Keratinocyte (primary cell): Measurements from ENCODE around the gene B9D2. TPM values are rescaled to one million over a fixed set of nuclear protein-coding genes. Genes with fewer than 3 reads are reported as not detected.

ENCODE experiments used
- DNase-seq: peaks from one replicate; pipeline ENCODE4 v3.0.0-alpha.2; 2011; ENCODE audit warnings: low read depth, missing footprints, low spot score
- FAIRE-seq: peaks from 2 replicates; lab custom pipeline; 2011; peaks lifted over from hg19 to GRCh38; lab: Jason Lieb, UNC
- H2AFZ ChIP-seq: 2 replicates; pipeline ENCODE4 v1.6.0; 2012; ENCODE audit warnings: low read length, control low read depth, inconsistent platforms; ENCODE audit not compliant: control insufficient read depth
- H3K27ac ChIP-seq: 2 replicates; pipeline ENCODE4 v1.5.1; 2011; ENCODE audit warnings: low read length; ENCODE audit not compliant: control insufficient read depth, insufficient read depth
- H3K27me3 ChIP-seq: 3 replicates; pipeline ENCODE4 v1.6.0; 2011; ENCODE audit warnings: low read length; ENCODE audit not compliant: control insufficient read depth, insufficient read depth; ENCODE audit errors: extremely low read depth
- H3K36me3 ChIP-seq, 2 experiments: 2 replicates in 1 of 2; 3 replicates in 1 of 2; pipeline ENCODE4 v1.5.1; 2011; ENCODE audit warnings: low read length in 2 of 2, mild to moderate bottlenecking in 1 of 2; ENCODE audit not compliant: control insufficient read depth in 2 of 2, insufficient read depth in 2 of 2; ENCODE audit errors: extremely low read depth in 1 of 2
- H3K4me1 ChIP-seq: 3 replicates; pipeline ENCODE4 v1.5.1; 2011; ENCODE audit warnings: low read length; ENCODE audit not compliant: control insufficient read depth, insufficient read depth; ENCODE audit errors: extremely low read depth
- H3K4me2 ChIP-seq: 3 replicates; pipeline ENCODE4 v1.6.0; 2011; ENCODE audit warnings: low read depth, low read length; ENCODE audit not compliant: control insufficient read depth, insufficient read depth; ENCODE audit errors: extremely low read depth
- H3K4me3 ChIP-seq, 3 experiments: fragments of 200-600 bp in 1 of 3; sonication (generic) in 1 of 3; 2 replicates in 2 of 3; 3 replicates in 1 of 3; pipeline ENCODE4 v1.5.1; 2011 to 2016; ENCODE audit warnings: low read length in 3 of 3, mild to moderate bottlenecking in 3 of 3, control low read depth in 2 of 3, inconsistent platforms in 1 of 3, low read depth in 1 of 3, mixed read lengths in 1 of 3, mixed run types in 1 of 3, moderate library complexity in 1 of 3; ENCODE audit not compliant: control insufficient read depth in 2 of 3, insufficient read depth in 2 of 3; ENCODE audit errors: extremely low read depth in 1 of 3
- H3K79me2 ChIP-seq: 2 replicates; pipeline ENCODE4 v1.6.0; 2012; ENCODE audit warnings: low read length; ENCODE audit not compliant: control insufficient read depth, insufficient read depth
- H3K9ac ChIP-seq: 3 replicates; pipeline ENCODE4 v1.6.0; 2011; ENCODE audit warnings: low read length; ENCODE audit not compliant: control insufficient read depth, insufficient read depth; ENCODE audit errors: extremely low read depth
- H3K9me1 ChIP-seq: 3 replicates; pipeline ENCODE4 v1.6.0; 2011; ENCODE audit warnings: low read length; ENCODE audit not compliant: control insufficient read depth, insufficient read depth; ENCODE audit errors: extremely low read depth
- H3K9me3 ChIP-seq: 2 replicates; pipeline ENCODE4 v1.5.1; 2012; ENCODE audit warnings: low read depth, low read length; ENCODE audit not compliant: control insufficient read depth
- H4K20me1 ChIP-seq: 3 replicates; pipeline ENCODE4 v1.6.0; 2011; ENCODE audit warnings: low read length; ENCODE audit not compliant: control insufficient read depth, insufficient read depth; ENCODE audit errors: extremely low read depth
- EZH2 ChIP-seq: IDR thresholded peaks from one replicate; pipeline ENCODE4 v1.6.1; 2012; ENCODE audit warnings: inconsistent platforms, mild to moderate bottlenecking, low read length, moderate library complexity
- dilution Hi-C: fragments of 300-500 bp; cut with MboI; formaldehyde crosslinking; loops from one replicate; pipeline ENCODE4 v1.7.0; 2020; ENCODE audit warnings: low sequenced_read_pairs; ENCODE audit not compliant: extremely low pct_ligation_motif_present
- polyA plus RNA-seq, 5 experiments: library from polyadenylated mRNA; depleted of rRNA in 3 of 5; stranded (reverse) in 3 of 5; stranded (forward) in 1 of 5; unstranded in 1 of 5; fragments of >200 nt; gene quantifications; 1 replicate in 1 of 5; 2 replicates in 3 of 5; 3 replicates in 1 of 5; pipeline versions ENCODE4 v1.2.1 to v1.2.3, GENCODE V29; 2011 to 2012; ENCODE audit warnings: missing spikeins in 2 of 5, low read depth in 1 of 5, low replicate concordance in 1 of 5
- TF ChIP-seq, protein P1 (sequence below), 3 experiments: IDR thresholded peaks in 1 of 3; conservative IDR thresholded peaks in 1 of 3; optimal IDR thresholded peaks in 1 of 3; 2 replicates in 2 of 3; 3 replicates in 1 of 3; pipeline versions ENCODE3 to v1.5.1; 2011; ENCODE audit warnings: low read length in 3 of 3, mild to moderate bottlenecking in 3 of 3, moderate library complexity in 2 of 3, control low read depth in 1 of 3, inconsistent platforms in 1 of 3; ENCODE audit not compliant: insufficient read depth in 2 of 3; ENCODE audit errors: extremely low read depth in 1 of 3

B9D2 gene
- polyA plus RNA-seq, 1 donor (not counting 4 experiments of a cell fraction or from before 2014, with no cell fraction given) = 2.8 TPM

DNA sequence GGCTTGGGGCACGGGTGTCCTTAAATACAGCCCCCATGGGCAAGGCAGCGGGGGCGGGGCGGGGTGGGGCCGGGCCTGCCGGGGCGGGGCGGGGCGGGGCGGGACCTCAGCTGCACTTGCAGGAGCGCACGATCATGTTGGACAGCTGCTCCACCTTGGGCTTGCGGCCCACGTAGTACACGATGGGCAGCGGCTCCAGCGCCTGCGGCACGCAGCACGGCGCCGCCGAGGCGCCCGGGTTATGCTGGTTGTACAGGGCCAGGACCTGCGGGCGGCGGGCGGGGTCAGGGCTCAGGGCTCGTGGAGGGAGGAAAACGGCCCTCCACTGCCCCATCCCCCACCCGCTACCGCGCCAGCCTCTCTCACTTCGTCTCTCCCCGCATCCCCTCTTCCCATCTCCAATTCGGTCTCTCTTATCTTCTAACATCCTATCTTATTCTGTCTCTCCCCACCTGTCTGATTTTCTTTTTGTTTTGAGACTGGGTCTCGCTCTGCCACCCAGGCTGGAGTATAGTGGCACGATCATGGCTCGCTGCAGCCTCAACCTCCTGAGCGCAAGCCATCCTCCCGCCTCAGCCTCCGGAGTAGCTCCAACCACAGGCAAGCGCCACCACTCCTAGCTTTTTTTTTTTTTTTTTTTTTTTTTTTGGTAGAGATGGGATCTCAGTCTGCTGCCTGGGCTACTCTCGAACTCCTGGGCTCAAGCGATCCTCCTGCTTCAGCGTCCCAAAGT is 32.8 kb downstream of the B9D2 start:
- peaks cover 12 to 14% of the 10 kb centered on the region in 2 experiments for H3K36me3 ChIP-seq
- H3K4me3 ChIP-seq = no peak overlapping the region
- no peak for FAIRE-seq
- no peak overlapping the region for H3K27ac ChIP-seq
- no peak for DNase-seq
- H3K4me2 ChIP-seq = no peak overlapping the region
- H3K27me3 ChIP-seq = no peaks in the 10 kb centered on the region
- H3K9me3 ChIP-seq = no peaks in the 10 kb centered on the region
- H2AFZ ChIP-seq = no peak overlapping the region
- H3K9me1 ChIP-seq = no peaks in the 10 kb centered on the region
- H3K9ac ChIP-seq = no peak overlapping the region
- TF ChIP-seq, protein P1, sequence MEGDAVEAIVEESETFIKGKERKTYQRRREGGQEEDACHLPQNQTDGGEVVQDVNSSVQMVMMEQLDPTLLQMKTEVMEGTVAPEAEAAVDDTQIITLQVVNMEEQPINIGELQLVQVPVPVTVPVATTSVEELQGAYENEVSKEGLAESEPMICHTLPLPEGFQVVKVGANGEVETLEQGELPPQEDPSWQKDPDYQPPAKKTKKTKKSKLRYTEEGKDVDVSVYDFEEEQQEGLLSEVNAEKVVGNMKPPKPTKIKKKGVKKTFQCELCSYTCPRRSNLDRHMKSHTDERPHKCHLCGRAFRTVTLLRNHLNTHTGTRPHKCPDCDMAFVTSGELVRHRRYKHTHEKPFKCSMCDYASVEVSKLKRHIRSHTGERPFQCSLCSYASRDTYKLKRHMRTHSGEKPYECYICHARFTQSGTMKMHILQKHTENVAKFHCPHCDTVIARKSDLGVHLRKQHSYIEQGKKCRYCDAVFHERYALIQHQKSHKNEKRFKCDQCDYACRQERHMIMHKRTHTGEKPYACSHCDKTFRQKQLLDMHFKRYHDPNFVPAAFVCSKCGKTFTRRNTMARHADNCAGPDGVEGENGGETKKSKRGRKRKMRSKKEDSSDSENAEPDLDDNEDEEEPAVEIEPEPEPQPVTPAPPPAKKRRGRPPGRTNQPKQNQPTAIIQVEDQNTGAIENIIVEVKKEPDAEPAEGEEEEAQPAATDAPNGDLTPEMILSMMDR (optimal IDR thresholded peaks at IDR 0.05 in 1 of 3, IDR thresholded peaks at IDR 0.05 in 1 of 3, conservative IDR thresholded peaks at IDR 0.05 in 1 of 3; ENCODE audit: extremely low read depth in 1 of 3, insufficient read depth in 2 of 3, low read length in 3 of 3) = no peak
- TF ChIP-seq EZH2 = no peak
- H3K79me2 ChIP-seq = peaks cover 2% of the 10 kb centered on the region
- H4K20me1 ChIP-seq = peaks cover 3% of the 10 kb centered on the region
- dilution Hi-C loops = no loop called here
- peaks cover 27% of the 10 kb centered on the region for H3K4me1 ChIP-seq

DNA sequence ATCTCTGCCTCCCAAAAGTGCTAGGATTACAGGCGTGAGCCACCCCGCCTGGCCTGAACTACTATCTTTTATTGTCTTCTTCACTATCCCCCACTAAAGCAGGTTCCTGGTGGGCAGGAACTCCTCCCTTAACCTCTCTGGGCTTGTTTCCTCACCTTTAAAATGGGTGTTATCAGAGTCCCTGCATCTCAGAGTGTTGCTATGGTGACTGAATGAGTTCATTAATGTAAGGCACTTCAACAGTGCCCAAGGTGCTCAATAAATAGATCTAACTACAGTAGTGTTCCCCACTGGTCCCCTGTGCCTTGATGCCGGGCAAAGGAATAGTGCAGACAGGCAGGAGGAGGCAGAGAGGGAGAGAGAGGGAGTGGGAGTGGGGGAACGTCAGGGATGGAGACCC is 33.5 kb downstream of the B9D2 start:
- TF ChIP-seq, protein P1 (optimal IDR thresholded peaks at IDR 0.05 in 1 of 3, IDR thresholded peaks at IDR 0.05 in 1 of 3, conservative IDR thresholded peaks at IDR 0.05 in 1 of 3; ENCODE audit: extremely low read depth in 1 of 3, insufficient read depth in 2 of 3, low read length in 3 of 3) = no peak
- no peak for TF ChIP-seq EZH2
- Histone ChIP-seq H3K9me3 (no peaks in the 10 kb centered on the region), H4K20me1 (peaks cover 3% of the 10 kb centered on the region), H3K4me1 (peaks cover 27% of the 10 kb centered on the region), H3K9me1 (no peaks in the 10 kb centered on the region), H3K27me3 (no peaks in the 10 kb centered on the region), H3K4me2 (no peak overlapping the region), H3K79me2 (peaks cover 2% of the 10 kb centered on the region), H3K4me3 (no peak overlapping the region), H2AFZ (no peak overlapping the region), H3K27ac (no peak overlapping the region), H3K9ac (no peak overlapping the region), H3K36me3 (peaks cover 12 to 14% of the 10 kb centered on the region in 2 experiments)
- FAIRE-seq = no peak
- dilution Hi-C loops = no loop called here
- no peak for DNase-seq
